OCI-LY1 (cell line): ENCODE data around the gene RYK.

Source experiments
- H2AFZ ChIP-seq: fragments of 200-600 bp; sonication (generic), shearing (Covaris generic); 2 replicates; pipeline ENCODE4 v1.6.0; 2014; ENCODE audit warnings: antibody characterized with exemption, mild to moderate bottlenecking, low read length
- H3F3A ChIP-seq: fragments of 200-600 bp; sonication (generic), shearing (Covaris generic); 2 replicates; pipeline ENCODE4 v1.6.0; 2014; ENCODE audit warnings: mild to moderate bottlenecking, antibody characterized with exemption, low read length, moderate library complexity; ENCODE audit not compliant: insufficient read depth
- H3K27ac ChIP-seq: fragments of 200-600 bp; sonication (generic); 2 replicates; pipeline ENCODE4 v1.5.1; 2014; ENCODE audit warnings: low read length, mixed run types, mild to moderate bottlenecking, low read depth; ENCODE audit not compliant: poor library complexity, severe bottlenecking
- H3K27me3 ChIP-seq: fragments of 200-600 bp; sonication (generic); 2 replicates; pipeline ENCODE4 v1.6.0; 2014; ENCODE audit warnings: antibody characterized with exemption, mild to moderate bottlenecking, low read length, moderate library complexity; ENCODE audit not compliant: insufficient read depth
- H3K36me3 ChIP-seq: fragments of 200-600 bp; sonication (generic); 2 replicates; pipeline ENCODE4 v1.6.1; 2014; ENCODE audit warnings: mild to moderate bottlenecking, antibody characterized with exemption, low read length, moderate library complexity, mixed read lengths; ENCODE audit not compliant: insufficient read depth
- H3K4me1 ChIP-seq: fragments of 200-600 bp; sonication (generic); 2 replicates; pipeline ENCODE4 v1.5.1; 2014; ENCODE audit warnings: mild to moderate bottlenecking, low read length, moderate library complexity; ENCODE audit not compliant: insufficient read depth, severe bottlenecking
- H3K4me2 ChIP-seq: fragments of 200-600 bp; sonication (generic), shearing (Covaris generic); 2 replicates; pipeline ENCODE4 v1.6.1; 2014; ENCODE audit warnings: low read length
- H3K4me3 ChIP-seq: fragments of 200-600 bp; sonication (generic); 2 replicates; pipeline ENCODE4 v1.5.1; 2014; ENCODE audit warnings: low read length, low read depth, mild to moderate bottlenecking, mixed read lengths; ENCODE audit not compliant: poor library complexity, severe bottlenecking
- H3K79me2 ChIP-seq: fragments of 200-600 bp; shearing (Covaris generic); 2 replicates; pipeline ENCODE4 v1.6.1; 2016; ENCODE audit warnings: mixed run types, low read length, mixed read lengths; ENCODE audit not compliant: insufficient read depth
- H3K9ac ChIP-seq: fragments of 200-600 bp; sonication (generic), shearing (Covaris generic); 2 replicates; pipeline ENCODE4 v1.6.1; 2014; ENCODE audit warnings: mild to moderate bottlenecking, low read length, mixed read lengths
- H3K9me2 ChIP-seq: fragments of 200-600 bp; sonication (generic), shearing (Covaris generic); 2 replicates; pipeline ENCODE4 v1.6.1; 2014; ENCODE audit warnings: low read depth, mild to moderate bottlenecking, low read length, mixed read lengths
- H3K9me3 ChIP-seq: fragments of 200-600 bp; shearing (Covaris generic); 2 replicates; pipeline ENCODE4 v1.6.1; 2014; ENCODE audit warnings: low read length, mixed read lengths
- H4K20me1 ChIP-seq: fragments of 200-600 bp; sonication (generic), shearing (Covaris generic); 2 replicates; pipeline ENCODE4 v1.6.0; 2016; ENCODE audit warnings: mild to moderate bottlenecking, low read length; ENCODE audit not compliant: insufficient read depth
- CTCF ChIP-seq: fragments of 200-600 bp; sonication (generic), shearing (Covaris generic); IDR thresholded peaks from 2 replicates; pipeline ENCODE4 v1.5.1; 2017; ENCODE audit warnings: mild to moderate bottlenecking, antibody characterized with exemption, low read length, moderate library complexity, mixed read lengths
- EZH2 ChIP-seq: fragments of 200-600 bp; sonication (generic), shearing (Covaris generic); IDR thresholded peaks from 2 replicates; pipeline ENCODE4 v1.8.0; 2017; ENCODE audit warnings: borderline replicate concordance, mixed run types, mild to moderate bottlenecking, antibody characterized with exemption, low read length, moderate library complexity, mixed read lengths

RYK gene

GRCh38 chr3:134235577-134236076 is 15.0 kb downstream of the RYK start:
- Histone ChIP-seq H3K4me1 (no peaks in the 10 kb centered on the region), H3K4me2 (no peak overlapping the region), H3K4me3 (no peak overlapping the region), H3K27ac (no peak overlapping the region), H3K27me3 (0 out of 2 replicates have a peak, but pooled peaks cover 4% of the 10 kb centered on the region), H3K9me3 (no peaks in the 10 kb centered on the region), H3K36me3 (no peaks in the 10 kb centered on the region), H2AFZ (no peak overlapping the region), H3K9ac (no peak overlapping the region), H3F3A (no peaks in the 10 kb centered on the region), H4K20me1 (peaks cover 3% of the 10 kb centered on the region; the same call in 1 of the 2 replicates), H3K9me2 (no peaks in the 10 kb centered on the region), H3K79me2 (no peaks in the 10 kb centered on the region)
- TF ChIP-seq EZH2 (no peak), CTCF (no peak)

- Histone ChIP-seq H3K4me2 (no peak overlapping the region), H3K27ac (no peak overlapping the region), H3K36me3 (no peaks in the 10 kb centered on the region), H3K79me2 (no peaks in the 10 kb centered on the region), H2AFZ (no peak overlapping the region), H3K9me2 (no peaks in the 10 kb centered on the region), H3K27me3 (0 out of 2 replicates have a peak, but pooled peaks cover 4% of the 10 kb centered on the region), H4K20me1 (peaks cover 3% of the 10 kb centered on the region; the same call in 1 of the 2 replicates), H3K4me3 (no peak overlapping the region), H3F3A (no peaks in the 10 kb centered on the region), H3K9ac (no peak overlapping the region), H3K4me1 (no peaks in the 10 kb centered on the region), H3K9me3 (no peaks in the 10 kb centered on the region)
- TF ChIP-seq EZH2: no peak
- no peak for TF ChIP-seq CTCF
Measured at GRCh38 chr3:134232951-134233350, 17.7 kb downstream of the RYK start.

GRCh38 chr3:134232151-134232550 is 18.5 kb downstream of the RYK start:
- Histone ChIP-seq H3K36me3 (no peaks in the 10 kb centered on the region), H3K9me3 (no peaks in the 10 kb centered on the region), H3K27ac (no peak overlapping the region), H4K20me1 (peaks cover 2% of the 10 kb centered on the region; the same call in 1 of the 2 replicates), H3K79me2 (no peaks in the 10 kb centered on the region), H3K4me1 (no peaks in the 10 kb centered on the region), H3K4me3 (no peak overlapping the region), H3K9ac (no peak overlapping the region), H3F3A (no peaks in the 10 kb centered on the region), H2AFZ (no peak overlapping the region), H3K9me2 (no peaks in the 10 kb centered on the region), H3K27me3 (0 out of 2 replicates have a peak, but pooled peaks cover 4% of the 10 kb centered on the region), H3K4me2 (no peak overlapping the region)
- no peak for TF ChIP-seq CTCF
- no peak for TF ChIP-seq EZH2
